Astrocyte (in vitro differentiated cells and primary cell): ENCODE data around the gene RBPMS2. TPM values are rescaled to one million over a fixed set of nuclear protein-coding genes. Genes with fewer than 3 reads are reported as not detected.

Experiments used
- DNase-seq: peaks from one replicate; pipeline ENCODE4 v3.0.0-alpha.2; 2010; ENCODE audit warnings: low read depth
- FAIRE-seq: peaks from 2 replicates; lab custom pipeline; 2011; peaks lifted over from hg19 to GRCh38; lab: Jason Lieb, UNC
- H2AFZ ChIP-seq: 2 replicates; pipeline ENCODE4 v1.6.0; 2012; ENCODE audit warnings: low read depth, low read length, inconsistent platforms
- H3K27ac ChIP-seq: 2 replicates; pipeline ENCODE4 v1.5.1; 2011; ENCODE audit warnings: low read depth, low read length, inconsistent platforms
- H3K27me3 ChIP-seq: 2 replicates; pipeline ENCODE4 v1.6.0; 2011; ENCODE audit warnings: low read length, inconsistent platforms; ENCODE audit not compliant: insufficient read depth
- H3K36me3 ChIP-seq: 2 replicates; pipeline ENCODE4 v1.5.1; 2011; ENCODE audit warnings: low read length, inconsistent platforms; ENCODE audit not compliant: insufficient read depth
- H3K4me1 ChIP-seq: 2 replicates; pipeline ENCODE4 v1.5.1; 2011; ENCODE audit warnings: low read length, inconsistent platforms; ENCODE audit not compliant: insufficient read depth
- H3K4me2 ChIP-seq: 2 replicates; pipeline ENCODE4 v1.6.0; 2012; ENCODE audit warnings: low read length, inconsistent platforms
- H3K4me3 ChIP-seq: 2 replicates; pipeline ENCODE4 v1.5.1; 2011; ENCODE audit warnings: low read depth, mild to moderate bottlenecking, low read length, inconsistent platforms; ENCODE audit not compliant: insufficient read depth
- H3K79me2 ChIP-seq: 2 replicates; pipeline ENCODE4 v1.6.0; 2012; ENCODE audit warnings: mild to moderate bottlenecking, low read length, inconsistent platforms; ENCODE audit not compliant: insufficient read depth
- H3K9ac ChIP-seq: 2 replicates; pipeline ENCODE4 v1.6.0; 2012; ENCODE audit warnings: mild to moderate bottlenecking, low read length, inconsistent platforms
- H3K9me3 ChIP-seq: 2 replicates; pipeline ENCODE4 v1.5.1; 2012; ENCODE audit warnings: low read depth, mild to moderate bottlenecking, low read length, inconsistent platforms; ENCODE audit not compliant: insufficient read depth
- H4K20me1 ChIP-seq: 2 replicates; pipeline ENCODE4 v1.6.0; 2012; ENCODE audit warnings: low read length, inconsistent platforms; ENCODE audit not compliant: insufficient read depth
- H3K27ac Mint-ChIP-seq: one replicate; pipeline ENCODE4 v1.8.0; 2021; ENCODE audit warnings: mild to moderate bottlenecking, mixed read lengths; ENCODE audit not compliant: unreplicated experiment
- H3K27me3 Mint-ChIP-seq: one replicate; pipeline ENCODE4 v1.8.0; 2021; ENCODE audit warnings: low read depth, mixed read lengths; ENCODE audit not compliant: unreplicated experiment
- H3K36me3 Mint-ChIP-seq: one replicate; pipeline ENCODE4 v1.8.0; 2021; ENCODE audit warnings: low read depth, mixed read lengths; ENCODE audit not compliant: unreplicated experiment
- H3K4me1 Mint-ChIP-seq: one replicate; pipeline ENCODE4 v1.8.0; 2021; ENCODE audit warnings: low read depth, mixed read lengths; ENCODE audit not compliant: unreplicated experiment
- H3K4me3 Mint-ChIP-seq: one replicate; pipeline ENCODE4 v1.8.0; 2021; ENCODE audit warnings: mild to moderate bottlenecking, moderate library complexity, mixed read lengths; ENCODE audit not compliant: unreplicated experiment
- H3K9me3 Mint-ChIP-seq: one replicate; pipeline ENCODE4 v1.8.0; 2021; ENCODE audit warnings: mild to moderate bottlenecking, mixed read lengths; ENCODE audit not compliant: unreplicated experiment
- EZH2 ChIP-seq: IDR thresholded peaks from 2 replicates; pipeline ENCODE4 v1.6.1; 2012; ENCODE audit warnings: mild to moderate bottlenecking, low read length, inconsistent platforms; ENCODE audit not compliant: insufficient read depth
- total RNA-seq: library from RNA; stranded (reverse); gene quantifications from 2 replicates; pipeline ENCODE4 v1.2.1, GENCODE V29; 2021
- TF ChIP-seq, protein P1 (sequence below): IDR thresholded peaks from 2 replicates; pipeline ENCODE4 v1.5.1; 2011; ENCODE audit warnings: low read depth, mild to moderate bottlenecking, inconsistent platforms, low read length, moderate library complexity; ENCODE audit not compliant: insufficient read depth

The RBPMS2 gene
- total RNA-seq, 1 donor from 2014 or later: 10.6 TPM

DNA sequence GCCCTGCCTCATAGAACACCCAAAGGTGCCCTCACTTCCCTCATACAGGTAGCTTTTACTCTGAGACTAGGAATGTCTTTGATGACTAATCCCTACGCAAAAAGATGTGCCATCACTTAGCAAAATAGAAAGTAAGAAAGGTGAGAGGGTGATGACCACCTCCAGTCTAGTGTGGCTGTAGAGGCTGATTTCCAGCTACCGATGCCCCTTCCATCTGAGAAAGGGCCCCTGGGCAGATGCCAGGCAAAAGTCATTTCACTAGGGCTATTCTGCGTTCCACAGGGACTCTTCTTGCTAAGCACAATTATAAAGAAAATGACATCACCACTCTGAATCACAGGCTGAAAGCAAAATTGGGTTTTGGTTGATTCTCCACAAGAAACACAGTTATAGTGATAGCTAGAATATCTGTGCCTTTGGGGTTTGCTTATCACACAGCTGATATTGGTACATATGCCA lies 77.4 kb downstream of the RBPMS2 start:
- no peak overlapping the region for H3K27ac Mint-ChIP-seq
- H3K36me3 Mint-ChIP-seq: peaks cover 13% of the 10 kb centered on the region
- H3K79me2 ChIP-seq: peaks cover 92% of the 10 kb centered on the region
- DNase-seq (peak; percentile 21), FAIRE-seq (no peak)
- peaks cover 56% of the 10 kb centered on the region for H3K4me1 ChIP-seq
- no peaks in the 10 kb centered on the region for H3K36me3 ChIP-seq
- peaks cover 94% of the 10 kb centered on the region for H4K20me1 ChIP-seq
- H3K27me3 Mint-ChIP-seq: no peaks in the 10 kb centered on the region
- no peaks in the 10 kb centered on the region for H3K9me3 ChIP-seq
- H3K9me3 Mint-ChIP-seq: no peaks in the 10 kb centered on the region
- no peak overlapping the region for H3K9ac ChIP-seq
- H3K4me2 ChIP-seq: peak overlapping the region; percentile 97
- no peaks in the 10 kb centered on the region for H3K27me3 ChIP-seq
- H2AFZ ChIP-seq: no peak overlapping the region
- H3K4me3 Mint-ChIP-seq: peak overlapping the region; percentile 11
- no peak overlapping the region for H3K27ac ChIP-seq
- H3K4me3 ChIP-seq: no peak overlapping the region
- peaks cover 55% of the 10 kb centered on the region for H3K4me1 Mint-ChIP-seq
- TF ChIP-seq, protein P1, sequence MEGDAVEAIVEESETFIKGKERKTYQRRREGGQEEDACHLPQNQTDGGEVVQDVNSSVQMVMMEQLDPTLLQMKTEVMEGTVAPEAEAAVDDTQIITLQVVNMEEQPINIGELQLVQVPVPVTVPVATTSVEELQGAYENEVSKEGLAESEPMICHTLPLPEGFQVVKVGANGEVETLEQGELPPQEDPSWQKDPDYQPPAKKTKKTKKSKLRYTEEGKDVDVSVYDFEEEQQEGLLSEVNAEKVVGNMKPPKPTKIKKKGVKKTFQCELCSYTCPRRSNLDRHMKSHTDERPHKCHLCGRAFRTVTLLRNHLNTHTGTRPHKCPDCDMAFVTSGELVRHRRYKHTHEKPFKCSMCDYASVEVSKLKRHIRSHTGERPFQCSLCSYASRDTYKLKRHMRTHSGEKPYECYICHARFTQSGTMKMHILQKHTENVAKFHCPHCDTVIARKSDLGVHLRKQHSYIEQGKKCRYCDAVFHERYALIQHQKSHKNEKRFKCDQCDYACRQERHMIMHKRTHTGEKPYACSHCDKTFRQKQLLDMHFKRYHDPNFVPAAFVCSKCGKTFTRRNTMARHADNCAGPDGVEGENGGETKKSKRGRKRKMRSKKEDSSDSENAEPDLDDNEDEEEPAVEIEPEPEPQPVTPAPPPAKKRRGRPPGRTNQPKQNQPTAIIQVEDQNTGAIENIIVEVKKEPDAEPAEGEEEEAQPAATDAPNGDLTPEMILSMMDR: no peak
- TF ChIP-seq EZH2: no peak

DNA sequence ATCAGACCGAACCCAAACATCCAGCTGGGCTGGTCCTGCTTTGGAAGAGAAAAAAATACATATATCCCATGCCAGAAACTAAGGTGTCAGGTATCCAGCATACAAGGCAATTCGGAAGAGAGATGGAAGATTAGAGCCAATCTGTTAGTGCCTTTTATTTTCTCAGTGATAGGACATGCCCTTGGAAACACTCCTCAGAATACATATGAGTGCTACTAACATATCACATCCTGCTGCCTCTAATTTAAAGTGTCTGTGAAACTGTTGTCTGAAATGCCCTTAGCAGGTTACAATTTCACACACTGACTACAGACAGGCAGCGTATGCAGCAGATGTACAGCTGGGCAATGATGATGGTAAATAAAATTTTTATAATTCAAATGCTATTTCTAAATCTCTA lies 78.9 kb downstream of the RBPMS2 start:
- TF ChIP-seq, protein P1: no peak
- no peak for TF ChIP-seq EZH2
- Mint-ChIP-seq H3K36me3 (peaks cover 17% of the 10 kb centered on the region), H3K9me3 (no peaks in the 10 kb centered on the region), H3K4me1 (peaks cover 56% of the 10 kb centered on the region), H3K4me3 (no peak overlapping the region), H3K27ac (no peak overlapping the region), H3K27me3 (no peaks in the 10 kb centered on the region)
- no peak overlapping the region for H3K9ac ChIP-seq
- no peak overlapping the region for H2AFZ ChIP-seq
- no peak overlapping the region for H3K27ac ChIP-seq
- H3K36me3 ChIP-seq: no peaks in the 10 kb centered on the region
- DNase-seq: no peak
- no peak overlapping the region for H3K4me3 ChIP-seq
- H3K79me2 ChIP-seq: peaks cover 86% of the 10 kb centered on the region
- FAIRE-seq: no peak
- peaks cover 48% of the 10 kb centered on the region for H3K4me1 ChIP-seq
- no peak overlapping the region for H3K4me2 ChIP-seq
- no peaks in the 10 kb centered on the region for H3K9me3 ChIP-seq
- peaks cover 94% of the 10 kb centered on the region for H4K20me1 ChIP-seq
- H3K27me3 ChIP-seq: no peaks in the 10 kb centered on the region

DNA sequence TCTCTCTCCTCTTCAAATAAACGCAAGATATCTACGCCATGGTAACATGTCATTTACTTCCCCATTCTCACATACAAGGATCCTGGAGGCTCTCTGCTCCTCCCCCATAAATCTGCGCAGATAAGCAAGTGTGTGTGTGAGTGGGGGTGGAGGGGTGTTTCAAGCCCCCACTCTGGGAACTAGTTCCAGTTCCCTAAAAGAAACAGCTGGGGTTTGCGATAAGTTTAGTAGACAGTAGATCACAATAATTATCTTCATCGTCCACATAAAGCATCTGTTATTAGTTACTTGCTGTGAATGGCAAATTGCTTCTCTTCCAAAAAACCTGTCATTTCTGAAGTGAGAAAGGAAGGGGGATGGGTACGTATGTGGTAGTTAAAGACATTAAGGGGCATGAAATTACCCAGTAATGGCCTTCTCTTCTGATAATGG lies 79.8 kb downstream of the RBPMS2 start:
- Histone ChIP-seq H3K9ac (no peak overlapping the region), H3K27me3 (no peaks in the 10 kb centered on the region), H3K36me3 (peaks cover 8% of the 10 kb centered on the region), H4K20me1 (peaks cover 93% of the 10 kb centered on the region), H3K4me1 (peaks cover 40% of the 10 kb centered on the region), H3K79me2 (peaks cover 80% of the 10 kb centered on the region), H3K4me2 (no peak overlapping the region), H3K9me3 (no peaks in the 10 kb centered on the region), H2AFZ (no peak overlapping the region), H3K4me3 (no peak overlapping the region), H3K27ac (no peak overlapping the region)
- H3K4me3 Mint-ChIP-seq: no peak overlapping the region
- H3K27ac Mint-ChIP-seq: no peak overlapping the region
- H3K9me3 Mint-ChIP-seq: no peaks in the 10 kb centered on the region
- H3K4me1 Mint-ChIP-seq: peaks cover 49% of the 10 kb centered on the region
- DNase-seq (no peak), FAIRE-seq (no peak)
- H3K27me3 Mint-ChIP-seq: no peaks in the 10 kb centered on the region
- peaks cover 17% of the 10 kb centered on the region for H3K36me3 Mint-ChIP-seq
- TF ChIP-seq EZH2: no peak
- TF ChIP-seq, protein P1: no peak
